H9 (cell line): ENCODE results near the gene PER2. TPM values are rescaled to one million over a fixed set of nuclear protein-coding genes. Genes with fewer than 3 reads are reported as not detected.

Source experiments
- DNase-seq: peaks from one replicate; pipeline ENCODE4 v3.0.0-alpha.2; 2017
- H2AFZ ChIP-seq: one replicate; pipeline ENCODE4 v1.6.1; 2013; ENCODE audit warnings: mild to moderate bottlenecking, low read length, control low read depth, moderate library complexity
- H2AK5ac ChIP-seq: 2 replicates; pipeline ENCODE4 v1.6.1; 2013; ENCODE audit warnings: low read length, control low read depth, mixed read lengths; ENCODE audit not compliant: insufficient read length
- H2BK120ac ChIP-seq: one replicate; pipeline ENCODE4 v1.6.1; 2013; ENCODE audit warnings: low read depth, mild to moderate bottlenecking, low read length, control low read depth, inconsistent platforms; ENCODE audit not compliant: poor library complexity, severe bottlenecking
- H2BK12ac ChIP-seq: 2 replicates; pipeline ENCODE4 v1.6.1; 2013; ENCODE audit warnings: low read length, control low read depth, mixed read lengths, low read depth; ENCODE audit not compliant: insufficient read length
- H2BK15ac ChIP-seq: 2 replicates; pipeline ENCODE4 v1.6.1; 2013; ENCODE audit warnings: low read depth, low read length, control low read depth
- H2BK20ac ChIP-seq: one replicate; pipeline ENCODE4 v1.6.1; 2013; ENCODE audit warnings: low read depth, mild to moderate bottlenecking, low read length, control low read depth, inconsistent platforms; ENCODE audit not compliant: poor library complexity, severe bottlenecking
- H2BK5ac ChIP-seq: 2 replicates; pipeline ENCODE4 v1.6.1; 2013; ENCODE audit warnings: low read length, control low read depth, mixed read lengths; ENCODE audit not compliant: insufficient read length
- H3K14ac ChIP-seq: 2 replicates; pipeline ENCODE4 v1.6.1; 2013; ENCODE audit warnings: low read length, control low read depth; ENCODE audit not compliant: insufficient read depth
- H3K18ac ChIP-seq: 2 replicates; pipeline ENCODE4 v1.6.1; 2013; ENCODE audit warnings: low read depth, mild to moderate bottlenecking, mixed read lengths, low read length, control low read depth; ENCODE audit not compliant: insufficient read length
- H3K23ac ChIP-seq: 2 replicates; pipeline ENCODE4 v1.6.1; 2013; ENCODE audit warnings: low read length, control low read depth, mixed read lengths, low read depth; ENCODE audit not compliant: insufficient read length
- H3K23me2 ChIP-seq: 2 replicates; pipeline ENCODE4 v1.6.1; 2013; ENCODE audit warnings: low read depth, mild to moderate bottlenecking, mixed read lengths, low read length, control low read depth; ENCODE audit not compliant: insufficient read length, poor library complexity, severe bottlenecking
- H3K27ac ChIP-seq: 2 replicates; pipeline ENCODE4 v1.5.1; 2013; ENCODE audit warnings: low read length, control low read depth, mixed read lengths, low read depth; ENCODE audit not compliant: insufficient read length
- H3K27me3 ChIP-seq: 2 replicates; pipeline ENCODE4 v1.6.1; 2013; ENCODE audit warnings: low read length, control low read depth, inconsistent platforms; ENCODE audit not compliant: insufficient read depth
- H3K4ac ChIP-seq: 2 replicates; pipeline ENCODE4 v1.6.1; 2013; ENCODE audit warnings: low read depth, mild to moderate bottlenecking, control low read depth, inconsistent platforms, low read length, moderate library complexity
- H3K4me1 ChIP-seq: 2 replicates; pipeline ENCODE4 v1.6.1; 2013; ENCODE audit warnings: low read length, control low read depth, inconsistent platforms; ENCODE audit not compliant: insufficient read depth
- H3K4me2 ChIP-seq: 2 replicates; pipeline ENCODE4 v1.6.1; 2013; ENCODE audit warnings: low read length, control low read depth, mixed read lengths; ENCODE audit not compliant: insufficient read length, insufficient read depth
- H3K56ac ChIP-seq: 2 replicates; pipeline ENCODE4 v1.6.1; 2013; ENCODE audit warnings: low read depth, mild to moderate bottlenecking, mixed read lengths, low read length, control low read depth; ENCODE audit not compliant: insufficient read length
- H3K79me1 ChIP-seq: 2 replicates; pipeline ENCODE4 v1.6.1; 2013; ENCODE audit warnings: low read depth, mild to moderate bottlenecking, moderate library complexity, low read length, control low read depth, inconsistent platforms; ENCODE audit not compliant: insufficient read depth, poor library complexity, severe bottlenecking
- H3K79me2 ChIP-seq: 2 replicates; pipeline ENCODE4 v1.6.1; 2013; ENCODE audit warnings: low read length, control low read depth, inconsistent platforms; ENCODE audit not compliant: insufficient read depth
- H3K9ac ChIP-seq: 2 replicates; pipeline ENCODE4 v1.6.1; 2013; ENCODE audit warnings: low read length, control low read depth, mixed read lengths; ENCODE audit not compliant: insufficient read length; ENCODE audit errors: extremely low read depth
- H3K9me3 ChIP-seq: one replicate; pipeline ENCODE4 v1.6.1; 2013; ENCODE audit warnings: low read depth, low read length, inconsistent platforms; ENCODE audit not compliant: control insufficient read depth
- H3T11ph ChIP-seq: one replicate; pipeline ENCODE4 v1.6.1; 2013; ENCODE audit warnings: mild to moderate bottlenecking, low read length, control low read depth, inconsistent platforms
- H4K20me1 ChIP-seq: one replicate; pipeline ENCODE4 v1.6.1; 2013; ENCODE audit not compliant: control insufficient read depth, insufficient read length, insufficient read depth
- H4K5ac ChIP-seq: 2 replicates; pipeline ENCODE4 v1.6.1; 2013; ENCODE audit warnings: low read depth, mild to moderate bottlenecking, mixed read lengths, low read length, control low read depth; ENCODE audit not compliant: insufficient read length
- H4K8ac ChIP-seq: replicated peaks from 2 replicates; pipeline ENCODE4 v1.6.1; 2013; ENCODE audit warnings: low read length, control low read depth, mixed read lengths, low read depth; ENCODE audit not compliant: insufficient read length
- H4K91ac ChIP-seq: 2 replicates; pipeline ENCODE4 v1.6.1; 2013; ENCODE audit warnings: low read depth, mild to moderate bottlenecking, moderate library complexity, mixed read lengths, low read length, control low read depth; ENCODE audit not compliant: insufficient read length
- H3K27ac Mint-ChIP-seq, 3 experiments: 2 replicates in 2 of 3; 3 replicates in 1 of 3; pipeline ENCODE4 v1.8.0; 2020 to 2021; ENCODE audit warnings: mixed read lengths in 3 of 3, mild to moderate bottlenecking in 1 of 3, moderate library complexity in 1 of 3
- H3K27me3 Mint-ChIP-seq: 2 replicates; pipeline ENCODE4 v1.8.0; 2021; ENCODE audit warnings: low read depth, mild to moderate bottlenecking, moderate library complexity, mixed read lengths
- H3K36me3 Mint-ChIP-seq, 3 experiments: 2 replicates in 2 of 3; 3 replicates in 1 of 3; pipeline ENCODE4 v1.8.0; 2020 to 2021; ENCODE audit warnings: low read depth in 3 of 3, mixed read lengths in 3 of 3; ENCODE audit not compliant: insufficient read depth in 1 of 3
- H3K4me1 Mint-ChIP-seq, 2 experiments: 2 replicates each; pipeline ENCODE4 v1.8.0; 2020; ENCODE audit warnings: mixed read lengths in 2 of 2
- H3K4me3 Mint-ChIP-seq, 2 experiments: 2 replicates in 1 of 2; 3 replicates in 1 of 2; pipeline ENCODE4 v1.8.0; 2020 to 2021; ENCODE audit warnings: mild to moderate bottlenecking in 2 of 2, mixed read lengths in 2 of 2, moderate library complexity in 1 of 2
- H3K9me3 Mint-ChIP-seq, 2 experiments: 2 replicates in 1 of 2; 3 replicates in 1 of 2; pipeline ENCODE4 v1.8.0; 2020; ENCODE audit warnings: mild to moderate bottlenecking in 2 of 2, mixed read lengths in 2 of 2, moderate library complexity in 1 of 2
- CTCF ChIP-seq: fragments of 200-600 bp; sonication (generic); conservative IDR thresholded peaks from 3 replicates; pipeline ENCODE4 v1.8.0; 2021; ENCODE audit warnings: antibody characterized with exemption, mild to moderate bottlenecking
- WGBS: extraction: QIAGEN DNeasy Blood & Tissue Kit; methylation state at CpG from one replicate; pipeline ENCODE4 v1.1.7; 2013; ENCODE audit warnings: missing lambda C conversion rate, low lambda C conversion rate, mixed read lengths; ENCODE audit not compliant: insufficient read length; ENCODE audit errors: extremely low coverage; 5-methylcytosine and 5-hydroxymethylcytosine counted together
- total RNA-seq: library from RNA; stranded (reverse); gene quantifications from 2 replicates; pipeline ENCODE4 v1.2.1, GENCODE V29; 2021

The PER2 gene
- total RNA-seq, 1 experiment from 2014 or later, result 12.9 TPM

- peaks cover 12% of the 10 kb centered on the region for H3K23me2 ChIP-seq
- H2BK12ac ChIP-seq, result no peak overlapping the region
- H4K91ac ChIP-seq, result no peak overlapping the region
- H3K79me2 ChIP-seq, result no peaks in the 10 kb centered on the region
- no peak overlapping the region for H3K27ac ChIP-seq
- Mint-ChIP-seq H3K4me1 (peaks cover 12 to 14% of the 10 kb centered on the region in 2 experiments), H3K9me3 (no peaks in the 10 kb centered on the region; a peak in 2 of 5 replicates), H3K27me3 (peaks cover 84% of the 10 kb centered on the region), H3K36me3 (peaks cover 0 to under 1% (median 0%) of the 10 kb centered on the region in 3 experiments; a peak in 2 of 7 replicates), H3K4me3 (peak overlapping the region; percentile 76 to 85), H3K27ac (no peak overlapping the region)
- H2BK20ac ChIP-seq, result no peak overlapping the region
- no peaks in the 10 kb centered on the region for H3K9me3 ChIP-seq
- TF ChIP-seq CTCF, result no peak
- H4K5ac ChIP-seq, result no peak overlapping the region
- no peak overlapping the region for H3T11ph ChIP-seq
- H2AK5ac ChIP-seq, result no peak overlapping the region
- H4K20me1 ChIP-seq, result no peaks in the 10 kb centered on the region
- H3K4me2 ChIP-seq, result peak overlapping the region; percentile 68
- H3K9ac ChIP-seq, result no peak overlapping the region
- no peak overlapping the region for H2BK15ac ChIP-seq
- peaks cover 14% of the 10 kb centered on the region; the same call in 1 of the 2 replicates for H3K27me3 ChIP-seq
- DNase-seq, result no peak
- peaks cover 3% of the 10 kb centered on the region; the same call in 1 of the 2 replicates for H3K4me1 ChIP-seq
- H3K4ac ChIP-seq, result no peak overlapping the region
- no peak overlapping the region for H3K18ac ChIP-seq
- H2BK120ac ChIP-seq, result no peak overlapping the region
- H4K8ac ChIP-seq, result no peak overlapping the region
- WGBS, result no CpG with 5 or more reads among the region's 21 CpGs
- H3K79me1 ChIP-seq, result no peaks in the 10 kb centered on the region
- no peak overlapping the region for H2AFZ ChIP-seq
- H2BK5ac ChIP-seq, result no peak overlapping the region
- H3K23ac ChIP-seq, result no peak overlapping the region
- H3K14ac ChIP-seq, result no peak overlapping the region
- H3K56ac ChIP-seq, result no peak overlapping the region
Observed at GRCh38 chr2:238231809-238232208, 56.6 kb downstream of the PER2 start.
